Measurements from ENCODE around the gene EMB.
A peak's percentile ranks its signal among the peaks of the same experiment; 100 is the strongest.
"Not testable (repeated sequence)": the region's sequence is repeated elsewhere in the genome, so short reads cannot be mapped to it uniquely, and the experiment has no call there.

The EMB gene

DNA sequence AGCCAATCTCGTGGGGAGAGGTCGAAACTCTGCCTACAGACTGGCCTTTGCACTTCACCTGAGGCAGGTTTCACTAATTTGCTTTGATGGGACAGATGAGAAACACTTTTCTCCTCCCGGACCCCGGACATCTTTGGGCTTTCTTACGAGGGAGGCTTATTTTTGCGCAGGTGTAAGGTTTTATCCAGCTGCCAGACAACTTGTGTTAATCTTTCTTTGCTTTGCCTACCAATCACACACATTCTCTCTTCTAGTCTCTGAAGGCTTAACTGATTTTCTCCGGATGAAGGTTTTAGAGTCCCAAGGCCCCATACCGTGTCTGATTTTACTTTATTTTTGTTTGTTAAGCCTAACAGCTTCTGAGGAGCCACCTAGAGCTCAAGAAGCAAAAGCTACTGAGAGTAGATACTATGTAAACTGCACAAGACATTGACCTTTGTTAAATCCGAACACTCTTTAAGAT is 436 bp upstream of the EMB start:
- peaks cover 13% of the 10 kb centered on the region for H4K20me1 ChIP-seq (ENCODE audit: insufficient read depth, low read length, poor library complexity, severe bottlenecking)
- no peaks in the 10 kb centered on the region for H3F3A ChIP-seq (ENCODE audit: low read depth)
- TF ChIP-seq CTCF (conservative IDR thresholded peaks at IDR 0.05; ENCODE audit: low read length) (peak; percentile 21), EZH2phosphoT487 (IDR thresholded peaks at IDR 0.05; ENCODE audit: borderline replicate concordance) (no peak)
- H3K4me1 ChIP-seq (ENCODE audit: insufficient read depth, low read length, poor library complexity, severe bottlenecking) = peaks cover 52% of the 10 kb centered on the region
- peak overlapping the region; percentile 90 for H3K9ac ChIP-seq (ENCODE audit: low read depth, low read length, poor library complexity, severe bottlenecking)
- peak overlapping the region; percentile 90 for H3K4me2 ChIP-seq (ENCODE audit: low read depth, low read length, poor library complexity, severe bottlenecking)
- H3K4me3 ChIP-seq (ENCODE audit: low read length, poor library complexity, severe bottlenecking) = peak overlapping the region; percentile 79
- peaks cover 40% of the 10 kb centered on the region for H3K79me2 ChIP-seq (ENCODE audit: insufficient read depth, low read length)
- no peaks in the 10 kb centered on the region for H3K36me3 ChIP-seq (ENCODE audit: insufficient read depth, low read length)
- peak overlapping the region; percentile 96 for H2AFZ ChIP-seq (ENCODE audit: low read length)
- H3K27me3 ChIP-seq (ENCODE audit: insufficient read depth, low read length, poor library complexity, severe bottlenecking) = no peaks in the 10 kb centered on the region
- no peaks in the 10 kb centered on the region for H3K9me2 ChIP-seq (replicated peaks; ENCODE audit: low read depth, low read length)
- H3K9me3 ChIP-seq (ENCODE audit: insufficient read depth, low read depth, low read length) = peaks cover under 1% of the 10 kb centered on the region; the same call in 1 of the 2 replicates

DNA sequence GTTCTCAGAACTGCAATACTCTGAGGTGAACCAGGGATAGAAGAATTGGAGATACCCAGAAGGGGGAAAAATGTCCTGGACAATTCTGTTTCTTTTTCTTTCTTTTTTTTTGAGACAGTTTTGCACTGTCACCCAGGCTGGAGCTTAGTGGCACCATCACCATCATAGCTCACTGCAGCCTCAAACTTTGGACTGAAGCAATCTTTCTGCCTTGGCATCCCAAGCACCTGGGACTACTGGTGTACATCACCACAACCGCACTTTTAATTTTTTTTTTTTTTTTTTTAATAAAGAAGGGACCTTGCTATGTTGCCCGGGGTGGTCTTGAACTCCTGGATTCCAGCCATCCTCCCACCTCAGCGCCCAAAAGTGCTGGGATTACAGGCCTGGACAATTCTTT is 1.9 kb downstream of the EMB start:
- Histone ChIP-seq H3K9me3 (ENCODE audit: insufficient read depth, low read depth, low read length) (no peaks in the 10 kb centered on the region), H3K4me1 (ENCODE audit: insufficient read depth, low read length, poor library complexity, severe bottlenecking) (peaks cover 51% of the 10 kb centered on the region), H3K4me2 (ENCODE audit: low read depth, low read length, poor library complexity, severe bottlenecking) (peak overlapping the region; percentile 90), H3K27me3 (ENCODE audit: insufficient read depth, low read length, poor library complexity, severe bottlenecking) (no peaks in the 10 kb centered on the region), H2AFZ (ENCODE audit: low read length) (no peak overlapping the region), H3K9ac (ENCODE audit: low read depth, low read length, poor library complexity, severe bottlenecking) (peak overlapping the region; percentile 90), H4K20me1 (ENCODE audit: insufficient read depth, low read length, poor library complexity, severe bottlenecking) (peaks cover 23% of the 10 kb centered on the region), H3F3A (ENCODE audit: low read depth) (no peaks in the 10 kb centered on the region), H3K4me3 (ENCODE audit: low read length, poor library complexity, severe bottlenecking) (peak overlapping the region; percentile 79), H3K9me2 (replicated peaks; ENCODE audit: low read depth, low read length) (no peaks in the 10 kb centered on the region), H3K79me2 (ENCODE audit: insufficient read depth, low read length) (peaks cover 64% of the 10 kb centered on the region), H3K36me3 (ENCODE audit: insufficient read depth, low read length) (no peaks in the 10 kb centered on the region)
- TF ChIP-seq CTCF (conservative IDR thresholded peaks at IDR 0.05; ENCODE audit: low read length) (no peak), EZH2phosphoT487 (IDR thresholded peaks at IDR 0.05; ENCODE audit: borderline replicate concordance) (no peak)

DNA sequence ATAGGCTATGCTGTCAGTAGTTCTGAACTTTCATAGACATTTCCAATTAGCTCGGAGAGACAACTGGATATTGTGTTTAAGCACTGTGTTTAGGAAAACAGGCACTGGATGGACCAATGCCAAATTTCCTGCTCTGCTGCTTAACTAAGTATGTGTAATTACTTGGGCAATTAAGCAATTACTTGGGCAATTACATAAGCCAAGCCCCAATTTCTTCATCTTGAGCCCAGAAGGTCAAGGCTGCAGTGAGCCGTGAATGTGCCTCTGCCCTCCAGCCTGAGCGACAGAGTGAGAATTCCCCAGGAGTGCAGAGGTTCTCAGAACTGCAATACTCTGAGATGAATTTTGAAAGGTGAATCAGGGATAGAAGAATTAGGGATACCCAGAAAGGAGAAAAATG is 3.0 kb downstream of the EMB start:
- H3K4me1 ChIP-seq (ENCODE audit: insufficient read depth, low read length, poor library complexity, severe bottlenecking) = peaks cover 63% of the 10 kb centered on the region
- H3K4me2 ChIP-seq (ENCODE audit: low read depth, low read length, poor library complexity, severe bottlenecking) = peak overlapping the region; percentile 90
- H3K27me3 ChIP-seq (ENCODE audit: insufficient read depth, low read length, poor library complexity, severe bottlenecking); H3K9me2 ChIP-seq (replicated peaks; ENCODE audit: low read depth, low read length); H2AFZ ChIP-seq (ENCODE audit: low read length); H3F3A ChIP-seq (ENCODE audit: low read depth); H3K9me3 ChIP-seq (ENCODE audit: insufficient read depth, low read depth, low read length); H3K36me3 ChIP-seq (ENCODE audit: insufficient read depth, low read length): not testable (repeated sequence)
- H3K9ac ChIP-seq (ENCODE audit: low read depth, low read length, poor library complexity, severe bottlenecking) = peak overlapping the region; percentile 16
- peaks cover 30% of the 10 kb centered on the region for H4K20me1 ChIP-seq (ENCODE audit: insufficient read depth, low read length, poor library complexity, severe bottlenecking)
- H3K79me2 ChIP-seq (ENCODE audit: insufficient read depth, low read length) = peaks cover 75% of the 10 kb centered on the region
- H3K4me3 ChIP-seq (ENCODE audit: low read length, poor library complexity, severe bottlenecking) = peak overlapping the region; percentile 79

- H3K36me3 ChIP-seq (ENCODE audit: insufficient read depth, low read length) = no peaks in the 10 kb centered on the region
- no peak overlapping the region for H2AFZ ChIP-seq (ENCODE audit: low read length)
- peaks cover 2% of the 10 kb centered on the region; the same call in 1 of the 2 replicates for H3F3A ChIP-seq (ENCODE audit: low read depth)
- H3K9me3 ChIP-seq (ENCODE audit: insufficient read depth, low read depth, low read length) = no peaks in the 10 kb centered on the region
- H3K4me2 ChIP-seq (ENCODE audit: low read depth, low read length, poor library complexity, severe bottlenecking) = peak overlapping the region; percentile 67
- peaks cover 96% of the 10 kb centered on the region for H3K79me2 ChIP-seq (ENCODE audit: insufficient read depth, low read length)
- TF ChIP-seq CTCF (conservative IDR thresholded peaks at IDR 0.05; ENCODE audit: low read length) (no peak), EZH2phosphoT487 (IDR thresholded peaks at IDR 0.05; ENCODE audit: borderline replicate concordance) (no peak)
- H3K27me3 ChIP-seq (ENCODE audit: insufficient read depth, low read length, poor library complexity, severe bottlenecking) = no peaks in the 10 kb centered on the region
- peak overlapping the region; percentile 24 for H3K9ac ChIP-seq (ENCODE audit: low read depth, low read length, poor library complexity, severe bottlenecking)
- H3K4me3 ChIP-seq (ENCODE audit: low read length, poor library complexity, severe bottlenecking) = peak overlapping the region; percentile 49
- H4K20me1 ChIP-seq (ENCODE audit: insufficient read depth, low read length, poor library complexity, severe bottlenecking) = peaks cover 45% of the 10 kb centered on the region
- H3K4me1 ChIP-seq (ENCODE audit: insufficient read depth, low read length, poor library complexity, severe bottlenecking) = peaks cover 72% of the 10 kb centered on the region
- no peaks in the 10 kb centered on the region for H3K9me2 ChIP-seq (replicated peaks; ENCODE audit: low read depth, low read length)
Observed at GRCh38 chr5:50435168-50435567, 5.9 kb downstream of the EMB start.

GRCh38 chr5:50431133-50431904 is 9.8 kb downstream of the EMB start:
- not testable (repeated sequence) for H3K9me2 ChIP-seq (replicated peaks; ENCODE audit: low read depth, low read length); H3K9me3 ChIP-seq (ENCODE audit: insufficient read depth, low read depth, low read length); H3F3A ChIP-seq (ENCODE audit: low read depth); H3K27me3 ChIP-seq (ENCODE audit: insufficient read depth, low read length, poor library complexity, severe bottlenecking); H2AFZ ChIP-seq (ENCODE audit: low read length)
- Histone ChIP-seq H4K20me1 (ENCODE audit: insufficient read depth, low read length, poor library complexity, severe bottlenecking) (peaks cover 34% of the 10 kb centered on the region), H3K4me1 (ENCODE audit: insufficient read depth, low read length, poor library complexity, severe bottlenecking) (peaks cover 64% of the 10 kb centered on the region), H3K36me3 (ENCODE audit: insufficient read depth, low read length) (peaks cover 11% of the 10 kb centered on the region; the same call in 1 of the 2 replicates), H3K9ac (ENCODE audit: low read depth, low read length, poor library complexity, severe bottlenecking) (peak overlapping the region; percentile 50), H3K79me2 (ENCODE audit: insufficient read depth, low read length) (peaks cover 83% of the 10 kb centered on the region), H3K4me2 (ENCODE audit: low read depth, low read length, poor library complexity, severe bottlenecking) (peak overlapping the region; percentile 85), H3K4me3 (ENCODE audit: low read length, poor library complexity, severe bottlenecking) (peak overlapping the region; percentile 60)

Measured in Loucy (cell line).